NB4 (cell line): ENCODE results near the gene OVAAL.

Experiments used
- CTCF ChIP-seq: IDR thresholded peaks from one replicate; pipeline ENCODE4 v1.5.1; 2012; ENCODE audit warnings: low read depth, low read length
- MYC ChIP-seq: IDR thresholded peaks from 2 replicates; pipeline ENCODE4 v1.6.1; 2011; ENCODE audit warnings: low read depth, low read length

DNA sequence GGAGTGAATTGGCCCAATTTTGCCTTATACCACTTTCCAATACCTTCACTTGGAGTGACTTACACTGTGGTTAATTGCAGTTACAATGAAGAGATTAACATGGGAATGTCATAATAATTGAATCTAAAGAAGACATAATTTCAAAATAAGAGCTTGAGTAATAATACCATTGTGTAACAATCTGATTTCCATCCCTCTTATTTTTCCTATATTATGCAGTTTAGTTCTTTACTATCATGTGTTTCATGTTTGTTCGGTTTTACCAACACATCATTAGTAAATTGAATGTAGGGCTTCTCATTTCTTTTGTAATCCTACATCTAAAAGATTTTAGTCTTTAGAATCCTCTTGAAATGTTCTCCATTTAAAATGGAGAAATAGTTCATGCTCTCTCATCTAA lies 53.9 kb downstream of the OVAAL start:
- TF ChIP-seq CTCF (no peak), MYC (no peak)
